ACHN (cell line): Measurements from ENCODE around the gene C15orf62.
A peak's percentile ranks its signal among the peaks of the same experiment; 100 is the strongest.

ENCODE experiments used
- DNase-seq: peaks from one replicate; pipeline ENCODE4 v3.0.0-alpha.2; 2015
- in situ Hi-C: cut with HindIII; loops from 2 replicates; pipeline ENCODE4 v1.10.0; 2017; ENCODE audit warnings: low sequenced_read_pairs, low pct_ligation_motif_present, low pct_unique_long_range_greater_than_20kb

C15orf62 gene

DNA sequence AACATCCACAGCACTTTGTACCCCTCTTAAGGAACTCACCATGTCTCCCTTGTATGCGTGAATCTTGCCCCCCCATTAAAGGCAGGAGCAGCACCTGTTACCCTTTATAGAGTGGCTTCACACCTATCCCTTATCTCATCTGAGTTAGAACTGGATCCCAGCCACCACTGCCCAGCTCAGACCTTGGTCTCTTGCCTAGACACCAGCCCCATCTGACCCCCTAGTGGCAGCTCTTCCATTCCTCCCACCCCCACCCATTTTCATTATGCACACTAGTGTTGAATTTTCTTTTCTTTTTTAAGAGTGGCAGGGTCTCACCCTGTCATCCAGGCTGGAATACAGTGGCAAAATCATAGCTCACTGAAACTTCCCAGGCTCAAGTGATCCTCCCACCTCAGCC lies 33.9 kb downstream of the C15orf62 start:
- in situ Hi-C loops, result no loop called here

DNA sequence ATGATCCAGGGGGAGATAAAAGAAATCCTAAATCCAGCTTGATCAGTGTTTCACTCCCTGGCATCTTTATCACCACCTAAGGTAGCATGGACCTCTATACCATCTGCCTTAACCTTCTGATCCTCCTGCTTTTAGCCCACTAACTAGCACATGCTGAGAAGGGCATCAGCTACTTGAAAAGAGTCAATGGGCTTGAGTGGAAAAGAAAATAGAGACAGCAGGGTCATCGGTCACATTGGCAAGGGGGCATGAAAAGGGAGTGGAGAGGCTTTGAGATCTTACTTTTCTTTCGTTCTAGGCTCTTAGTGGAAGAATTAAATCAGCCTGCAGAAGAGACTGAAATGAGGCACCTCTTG lies 36.9 kb downstream of the C15orf62 start:
- DNase-seq, result no peak
- in situ Hi-C loops, result no loop called here

More for the DNA sequence above, 33.9 kb downstream of the C15orf62 start:
- no peak for DNase-seq

DNA sequence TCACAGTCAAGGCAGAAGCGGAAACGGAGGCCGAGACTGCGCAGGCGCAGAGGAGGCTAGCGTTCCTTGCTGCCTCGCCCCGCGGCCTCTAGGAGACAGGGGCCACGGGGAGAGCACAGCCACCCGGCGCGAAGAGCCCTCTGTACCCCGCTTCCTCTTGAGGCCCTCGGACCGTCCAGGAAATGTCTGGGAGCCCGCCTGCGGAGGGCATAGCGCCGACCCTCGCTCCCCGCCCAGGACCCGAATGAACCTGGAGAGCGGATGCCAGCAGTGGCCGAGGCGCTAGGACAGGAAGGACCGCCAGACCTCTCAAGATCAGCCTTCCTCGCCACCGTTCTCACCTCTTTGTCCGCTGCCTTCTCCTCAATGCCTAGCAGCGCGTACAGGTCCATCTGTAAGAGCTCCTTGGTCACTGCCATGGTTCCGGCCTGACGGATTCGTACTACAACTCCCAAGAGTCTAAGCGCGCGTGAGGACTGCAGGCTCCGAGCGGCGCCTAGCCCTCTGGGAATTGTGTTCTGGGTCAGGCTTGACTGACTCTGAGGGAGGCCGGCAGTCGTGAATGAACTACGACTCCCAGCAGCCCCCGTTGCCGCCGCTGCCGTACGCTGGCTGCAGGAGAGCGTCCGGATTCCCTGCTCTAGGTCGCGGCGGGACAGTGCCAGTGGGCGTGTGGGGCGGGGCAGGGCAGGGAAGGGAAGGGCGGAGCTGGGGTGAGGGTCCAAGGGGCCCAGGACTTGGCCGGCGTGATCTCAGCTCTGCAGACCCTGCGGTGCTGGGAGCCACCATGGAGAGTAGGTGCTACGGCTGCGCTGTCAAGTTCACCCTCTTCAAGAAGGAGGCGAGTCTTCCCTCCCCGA lies 37.5 kb downstream of the C15orf62 start, which contains the start of the genes DNAJC17 and ZFYVE19:
Gene DNAJC17, minus strand, starts transcription at position 446 of the 860 bp plus-strand sequence. Its CDS starts 27 bp downstream, at position 419.
Gene ZFYVE19, plus strand, starts transcription at position 62 of the 860 bp plus-strand sequence. Its CDS starts 501 bp downstream, at position 563.
- in situ Hi-C loops, result no loop called here

DNA sequence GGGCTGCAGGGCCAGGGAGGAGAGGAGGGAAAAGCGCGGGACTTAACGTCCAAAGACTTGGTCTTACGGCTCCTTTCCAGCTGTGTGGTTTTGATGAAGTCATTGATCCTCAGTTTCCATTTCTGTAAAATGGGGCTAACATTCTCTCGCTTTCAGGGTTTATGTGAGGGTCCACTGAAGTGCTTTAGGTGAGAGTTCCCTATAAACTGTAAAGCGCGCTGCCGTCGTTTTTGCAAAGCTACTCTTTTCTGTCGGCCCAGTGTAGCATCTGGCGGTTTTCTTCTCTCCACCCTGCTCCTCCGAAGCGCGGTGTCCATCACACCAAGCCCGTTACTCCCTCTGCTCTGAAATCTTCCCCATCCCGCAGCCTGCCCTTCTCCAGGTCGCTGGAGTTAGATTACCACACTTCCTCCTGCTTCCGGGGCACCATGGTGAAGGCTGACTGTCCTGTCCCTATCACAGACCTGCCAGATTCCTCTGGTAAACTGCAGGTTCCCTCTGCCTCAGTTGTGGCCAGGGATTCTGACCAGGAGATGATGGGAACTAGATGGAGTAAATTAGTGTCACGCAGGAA lies 38.2 kb downstream of the C15orf62 start:
- no peak for DNase-seq
- in situ Hi-C loops, result no loop called here

More for the DNA sequence above, 37.5 kb downstream of the C15orf62 start, which contains the start of the genes DNAJC17 and ZFYVE19:
- peak; percentile 97 for DNase-seq

DNA sequence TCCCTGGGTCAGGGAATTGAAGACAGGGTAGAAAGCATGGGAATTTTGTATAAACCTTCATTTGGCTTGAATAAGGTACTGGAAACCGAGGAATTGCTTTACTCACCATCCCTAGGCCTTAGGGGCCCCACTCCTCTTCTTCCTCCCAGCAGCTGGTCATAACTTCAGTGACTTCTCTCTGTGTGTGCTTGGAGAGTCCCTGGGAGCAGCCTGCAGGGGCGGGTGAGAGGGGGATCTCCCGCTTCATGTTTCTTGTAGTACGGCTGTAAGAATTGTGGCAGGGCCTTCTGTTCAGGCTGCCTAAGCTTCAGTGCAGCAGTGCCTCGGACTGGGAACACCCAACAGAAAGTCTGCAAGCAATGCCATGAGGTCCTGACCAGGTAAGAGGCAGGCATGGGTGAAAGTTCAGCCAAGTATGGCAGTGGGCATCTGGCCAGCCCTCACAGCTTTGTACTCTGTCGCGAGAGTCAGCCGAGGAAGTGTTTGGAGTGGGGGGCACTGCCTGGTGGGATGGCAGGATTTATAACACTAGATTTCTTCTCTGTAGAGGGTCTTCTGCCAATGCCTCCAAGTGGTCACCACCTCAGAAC lies 39.2 kb downstream of the C15orf62 start:
- no peak for DNase-seq
- in situ Hi-C loops, result no loop called here

DNA sequence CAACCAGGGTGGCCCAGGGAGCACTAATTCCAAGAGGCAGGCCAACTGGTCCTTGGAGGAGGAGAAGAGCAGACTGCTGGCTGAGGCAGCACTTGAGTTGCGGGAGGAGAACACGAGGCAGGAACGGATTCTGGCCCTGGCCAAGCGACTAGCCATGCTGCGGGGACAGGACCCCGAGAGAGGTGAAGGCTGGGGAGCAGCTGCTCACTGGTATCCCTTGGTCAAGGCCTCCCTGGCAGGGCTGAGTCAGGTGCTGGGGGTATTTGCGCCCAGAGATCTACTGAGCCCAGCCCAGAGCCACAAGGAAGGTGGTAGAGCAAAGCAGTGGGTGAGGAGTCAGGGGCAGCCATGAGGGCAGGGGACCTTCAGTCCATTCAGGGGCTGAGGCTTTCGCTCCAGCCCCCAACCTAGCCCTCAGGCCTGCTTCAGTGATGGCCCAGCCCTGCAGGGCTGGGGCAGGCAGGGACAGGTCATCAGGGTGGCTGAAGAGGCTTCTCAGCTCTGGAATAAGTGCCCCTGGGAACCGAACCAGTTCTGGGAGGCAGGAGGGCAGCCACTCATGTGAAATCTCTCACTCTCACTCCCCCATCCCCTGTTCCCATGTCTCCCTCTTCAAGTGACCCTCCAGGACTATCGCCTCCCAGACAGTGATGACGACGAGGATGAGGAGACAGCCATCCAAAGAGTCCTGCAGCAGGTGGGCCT lies 43.1 kb downstream of the C15orf62 start:
- in situ Hi-C loops, result no loop called here

DNA sequence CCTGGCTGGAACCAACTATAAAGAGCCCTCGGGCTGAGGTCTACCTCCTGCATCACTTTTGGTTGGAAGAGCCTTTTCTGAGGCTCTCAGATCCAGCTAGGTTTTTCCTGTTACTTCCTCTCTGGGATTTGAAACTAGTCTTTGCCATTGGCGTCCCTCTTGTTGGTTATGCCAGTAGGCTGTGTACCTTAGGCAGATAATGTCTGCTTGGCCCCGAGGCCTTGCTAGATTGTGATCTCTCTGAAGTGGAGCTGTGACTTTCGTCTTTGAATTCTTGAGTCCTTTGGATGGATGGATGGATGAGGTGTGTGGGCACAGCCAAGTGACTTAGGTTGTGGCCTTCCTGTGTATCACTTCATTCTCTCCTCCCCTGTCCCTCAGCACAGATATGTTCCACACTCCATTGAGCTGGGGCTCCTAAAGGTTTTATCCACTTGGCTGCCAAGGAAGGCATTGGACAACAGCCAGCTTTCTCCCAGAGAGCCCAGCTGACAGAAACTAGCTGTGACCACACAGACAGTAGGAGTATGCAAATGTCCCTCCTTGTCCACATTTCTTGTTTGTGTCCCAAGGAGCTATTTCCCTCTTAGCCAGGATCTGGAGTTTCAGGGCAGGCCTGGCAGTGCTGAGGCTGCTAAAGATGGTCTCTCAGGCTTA lies 45.4 kb downstream of the C15orf62 start:
- in situ Hi-C loops, result no loop called here

More for the DNA sequence above, 43.1 kb downstream of the C15orf62 start:
- DNase-seq, result no peak

DNA sequence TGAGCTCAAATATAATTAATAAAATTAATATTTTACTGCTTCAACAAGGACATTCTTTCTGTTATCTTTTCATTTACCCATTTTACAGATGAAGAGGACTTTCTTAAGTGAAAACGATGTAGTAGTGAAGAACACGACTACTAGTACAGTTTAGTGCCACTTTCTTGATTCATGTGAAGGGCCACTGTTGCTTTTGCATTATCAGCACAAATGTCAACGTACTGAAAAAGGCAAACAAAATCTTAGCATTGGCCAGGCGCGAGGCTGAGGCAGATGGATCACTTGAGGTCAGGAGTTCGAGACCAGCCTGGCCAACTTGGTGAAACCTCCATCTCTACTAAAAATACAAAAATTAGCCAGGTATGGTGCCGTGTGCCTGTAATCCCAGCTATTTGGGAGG lies 49.3 kb downstream of the C15orf62 start:
- in situ Hi-C loops, result no loop called here
- no peak for DNase-seq

More for the DNA sequence above, 45.4 kb downstream of the C15orf62 start:
- DNase-seq, result no peak

DNA sequence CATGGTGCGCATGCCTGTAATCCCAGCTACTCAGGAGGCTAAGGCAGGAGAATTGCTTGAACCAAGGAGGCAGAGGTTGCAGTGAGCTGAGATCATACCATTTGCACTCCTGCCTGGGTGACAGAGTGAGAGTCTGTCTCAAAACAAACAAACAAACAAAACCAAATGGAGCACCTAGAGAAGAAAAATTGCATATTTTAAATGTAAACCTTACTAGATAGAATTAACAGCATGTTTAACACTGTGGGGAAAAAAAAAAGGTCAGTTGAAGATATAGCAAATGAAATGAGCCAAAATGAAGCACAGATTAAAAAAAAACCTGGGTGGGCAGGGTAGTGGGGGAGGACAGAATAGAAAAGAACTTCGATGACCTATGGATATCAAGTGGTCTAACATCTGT lies 51.4 kb downstream of the C15orf62 start:
- in situ Hi-C loops, result no loop called here

More for the DNA sequence above, 51.4 kb downstream of the C15orf62 start:
- no peak for DNase-seq
